Liver (tissue), 3 donors: ENCODE data around the gene LRMDA.

Source experiments
- MAX ChIP-seq: IDR thresholded peaks from 2 replicates; pipeline ENCODE4 v1.6.1; 2016; ENCODE audit warnings: antibody characterized with exemption
- RAD21 ChIP-seq, 2 donors: IDR thresholded peaks; 2 replicates each; pipeline ENCODE4 v1.6.1; 2016; ENCODE audit warnings: antibody characterized with exemption in 2 of 2, mild to moderate bottlenecking in 2 of 2
- TF ChIP-seq, protein P1 (sequence below): fragments of 150-350 bp; IDR thresholded peaks from 2 replicates; pipeline ENCODE4 v1.5.1; 2017; ENCODE audit warnings: improper control_type of control experiment, low read depth, low read length; ENCODE audit not compliant: missing input control
- donor health status: healthy.
- donor health status: healthy.

- no peak for TF ChIP-seq RAD21 (IDR thresholded peaks at IDR 0.05)
- no peak for TF ChIP-seq MAX
- TF ChIP-seq, protein P1, sequence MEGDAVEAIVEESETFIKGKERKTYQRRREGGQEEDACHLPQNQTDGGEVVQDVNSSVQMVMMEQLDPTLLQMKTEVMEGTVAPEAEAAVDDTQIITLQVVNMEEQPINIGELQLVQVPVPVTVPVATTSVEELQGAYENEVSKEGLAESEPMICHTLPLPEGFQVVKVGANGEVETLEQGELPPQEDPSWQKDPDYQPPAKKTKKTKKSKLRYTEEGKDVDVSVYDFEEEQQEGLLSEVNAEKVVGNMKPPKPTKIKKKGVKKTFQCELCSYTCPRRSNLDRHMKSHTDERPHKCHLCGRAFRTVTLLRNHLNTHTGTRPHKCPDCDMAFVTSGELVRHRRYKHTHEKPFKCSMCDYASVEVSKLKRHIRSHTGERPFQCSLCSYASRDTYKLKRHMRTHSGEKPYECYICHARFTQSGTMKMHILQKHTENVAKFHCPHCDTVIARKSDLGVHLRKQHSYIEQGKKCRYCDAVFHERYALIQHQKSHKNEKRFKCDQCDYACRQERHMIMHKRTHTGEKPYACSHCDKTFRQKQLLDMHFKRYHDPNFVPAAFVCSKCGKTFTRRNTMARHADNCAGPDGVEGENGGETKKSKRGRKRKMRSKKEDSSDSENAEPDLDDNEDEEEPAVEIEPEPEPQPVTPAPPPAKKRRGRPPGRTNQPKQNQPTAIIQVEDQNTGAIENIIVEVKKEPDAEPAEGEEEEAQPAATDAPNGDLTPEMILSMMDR, result no peak
Measured at GRCh38 chr10:75959912-75960311, 528.5 kb downstream of the LRMDA start.
